ENCODE data around the gene VSIG4.

DNA sequence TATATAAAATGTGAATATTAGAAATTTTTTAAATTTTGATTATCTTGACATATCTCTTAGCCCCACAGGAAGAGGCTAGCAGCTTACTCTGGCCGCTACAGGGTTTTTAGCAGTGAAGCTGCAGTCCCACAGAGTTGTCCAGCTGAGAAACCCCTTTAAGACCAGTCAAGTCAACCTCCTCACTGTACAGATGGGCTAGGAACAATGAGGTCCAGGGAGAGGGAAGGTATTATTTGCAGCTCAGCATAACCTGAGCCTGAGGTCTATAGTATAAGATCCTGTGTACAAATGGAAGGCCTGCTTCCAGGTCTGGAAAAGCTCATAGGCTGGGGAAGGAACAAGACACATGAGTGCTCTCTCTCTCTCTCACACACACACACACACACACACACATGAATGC, 1.8 kb downstream of the VSIG4 start:
- TF ChIP-seq, protein P1, sequence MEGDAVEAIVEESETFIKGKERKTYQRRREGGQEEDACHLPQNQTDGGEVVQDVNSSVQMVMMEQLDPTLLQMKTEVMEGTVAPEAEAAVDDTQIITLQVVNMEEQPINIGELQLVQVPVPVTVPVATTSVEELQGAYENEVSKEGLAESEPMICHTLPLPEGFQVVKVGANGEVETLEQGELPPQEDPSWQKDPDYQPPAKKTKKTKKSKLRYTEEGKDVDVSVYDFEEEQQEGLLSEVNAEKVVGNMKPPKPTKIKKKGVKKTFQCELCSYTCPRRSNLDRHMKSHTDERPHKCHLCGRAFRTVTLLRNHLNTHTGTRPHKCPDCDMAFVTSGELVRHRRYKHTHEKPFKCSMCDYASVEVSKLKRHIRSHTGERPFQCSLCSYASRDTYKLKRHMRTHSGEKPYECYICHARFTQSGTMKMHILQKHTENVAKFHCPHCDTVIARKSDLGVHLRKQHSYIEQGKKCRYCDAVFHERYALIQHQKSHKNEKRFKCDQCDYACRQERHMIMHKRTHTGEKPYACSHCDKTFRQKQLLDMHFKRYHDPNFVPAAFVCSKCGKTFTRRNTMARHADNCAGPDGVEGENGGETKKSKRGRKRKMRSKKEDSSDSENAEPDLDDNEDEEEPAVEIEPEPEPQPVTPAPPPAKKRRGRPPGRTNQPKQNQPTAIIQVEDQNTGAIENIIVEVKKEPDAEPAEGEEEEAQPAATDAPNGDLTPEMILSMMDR (IDR thresholded peaks at IDR 0.05; ENCODE audit: poor library complexity), result no peak
- TF ChIP-seq EZH2 (IDR thresholded peaks at IDR 0.05; ENCODE audit: borderline replicate concordance) (no peak), EZH2phosphoT487 (IDR thresholded peaks at IDR 0.05; ENCODE audit: low read depth, severe bottlenecking, unreplicated experiment) (no peak)

Measured in hepatocyte (in vitro differentiated cells).